ENCODE data around the gene KRT33A. TPM values are rescaled to one million over a fixed set of nuclear protein-coding genes. Genes with fewer than 3 reads are reported as not detected.
"Not testable (repeated sequence)": the region's sequence is repeated elsewhere in the genome, so short reads cannot be mapped to it uniquely, and the experiment has no call there.

The KRT33A gene
- total RNA-seq, 1 donor from 2014 or later = 1.4 TPM

GRCh38 chr17:41363881-41364280, 13.3 kb upstream of the KRT33A start:
- DNase-seq (ENCODE audit: low spot score) = no peak

GRCh38 chr17:41360296-41360995, 9.8 kb upstream of the KRT33A start:
- DNase-seq (ENCODE audit: low spot score) = peak; percentile 2

GRCh38 chr17:41354536-41354935, 3.9 kb upstream of the KRT33A start:
- DNase-seq (ENCODE audit: low spot score) = no peak

- DNase-seq (ENCODE audit: low spot score) = no peak
Measured at GRCh38 chr17:41352597-41353366, 2.2 kb upstream of the KRT33A start.

GRCh38 chr17:41351177-41351576, 549 bp upstream of the KRT33A start:
- DNase-seq (ENCODE audit: low spot score) = no peak

- peak; percentile 24 for DNase-seq (ENCODE audit: low spot score)
Measured at GRCh38 chr17:41347869-41348760, 2.5 kb downstream of the KRT33A start.

- DNase-seq (ENCODE audit: low spot score) = not testable (repeated sequence)
Measured at GRCh38 chr17:41346421-41346820, 4.2 kb downstream of the KRT33A start.

- DNase-seq (ENCODE audit: low spot score) = no peak
Measured at GRCh38 chr17:41345992-41346391, 4.6 kb downstream of the KRT33A start.

GRCh38 chr17:41343029-41343428, 7.6 kb downstream of the KRT33A start:
- DNase-seq (ENCODE audit: low spot score) = no peak

- no peak for DNase-seq (ENCODE audit: low spot score)
Measured at GRCh38 chr17:41340934-41341861, 9.4 kb downstream of the KRT33A start.

GRCh38 chr17:41340494-41340893, 10.1 kb downstream of the KRT33A start:
- no peak for DNase-seq (ENCODE audit: low spot score)

GRCh38 chr17:41339571-41340172, 11.0 kb downstream of the KRT33A start:
- DNase-seq (ENCODE audit: low spot score) = no peak

- peak; percentile 27 for DNase-seq (ENCODE audit: low spot score)
Measured at GRCh38 chr17:41338961-41339485, 11.6 kb downstream of the KRT33A start.

- no peak for DNase-seq (ENCODE audit: low spot score)
Measured at GRCh38 chr17:41335747-41336146, 14.9 kb downstream of the KRT33A start.

- no peak for DNase-seq (ENCODE audit: low spot score)
Measured at GRCh38 chr17:41334385-41335305, 16.0 kb downstream of the KRT33A start.

GRCh38 chr17:41333836-41334235, 16.8 kb downstream of the KRT33A start:
- no peak for DNase-seq (ENCODE audit: low spot score)

GRCh38 chr17:41333098-41333497, 17.5 kb downstream of the KRT33A start:
- DNase-seq (ENCODE audit: low spot score) = no peak

- DNase-seq (ENCODE audit: low spot score) = no peak
Measured at GRCh38 chr17:41332239-41332638, 18.4 kb downstream of the KRT33A start.

- no peak for DNase-seq (ENCODE audit: low spot score)
Measured at GRCh38 chr17:41331606-41332005, 19.0 kb downstream of the KRT33A start.
